Panc1 (cell line): Measurements from ENCODE around the gene RIMBP2.

Source experiments
- CTCF ChIP-seq: fragments of 450-650 bp; IDR thresholded peaks from 2 replicates; pipeline ENCODE4 v1.5.1; 2017; ENCODE audit warnings: mild to moderate bottlenecking
- POLR2AphosphoS5 ChIP-seq: IDR thresholded peaks from 2 replicates; pipeline ENCODE4 v1.6.1; 2012; ENCODE audit warnings: mild to moderate bottlenecking, low read depth, low read length, moderate library complexity
- REST ChIP-seq, 2 experiments: IDR thresholded peaks; 2 replicates each; pipeline ENCODE4 v1.6.1; 2011 to 2012; ENCODE audit warnings: low read depth in 2 of 2, control low read depth in 1 of 2, low read length in 1 of 2, mild to moderate bottlenecking in 1 of 2, moderate library complexity in 1 of 2; ENCODE audit not compliant: insufficient read depth in 1 of 2
- TCF7L2 ChIP-seq: IDR thresholded peaks from 2 replicates; pipeline ENCODE4 v1.6.1; 2011; ENCODE audit warnings: mild to moderate bottlenecking, low read depth, low read length, inconsistent platforms

GRCh38 chr12:130552483-130552996 is 163.6 kb downstream of the RIMBP2 start:
- TF ChIP-seq CTCF (no peak), REST (IDR thresholded peaks at IDR 0.05; ENCODE audit: insufficient read depth in 1 of 2, low read depth in 2 of 2, low read length in 1 of 2) (peak; percentile 85 to 88), POLR2AphosphoS5 (no peak), TCF7L2 (no peak)
